GM19239 (cell line): ENCODE data around the gene CMIP.

Source experiments
- DNase-seq: peaks from one replicate; pipeline ENCODE4 v3.0.0; 2011; ENCODE audit warnings: low spot score; ENCODE audit not compliant: insufficient read length
- FAIRE-seq: peaks from 2 replicates; lab custom pipeline; 2011; peaks lifted over from hg19 to GRCh38; lab: Jason Lieb, UNC

The CMIP gene

DNA sequence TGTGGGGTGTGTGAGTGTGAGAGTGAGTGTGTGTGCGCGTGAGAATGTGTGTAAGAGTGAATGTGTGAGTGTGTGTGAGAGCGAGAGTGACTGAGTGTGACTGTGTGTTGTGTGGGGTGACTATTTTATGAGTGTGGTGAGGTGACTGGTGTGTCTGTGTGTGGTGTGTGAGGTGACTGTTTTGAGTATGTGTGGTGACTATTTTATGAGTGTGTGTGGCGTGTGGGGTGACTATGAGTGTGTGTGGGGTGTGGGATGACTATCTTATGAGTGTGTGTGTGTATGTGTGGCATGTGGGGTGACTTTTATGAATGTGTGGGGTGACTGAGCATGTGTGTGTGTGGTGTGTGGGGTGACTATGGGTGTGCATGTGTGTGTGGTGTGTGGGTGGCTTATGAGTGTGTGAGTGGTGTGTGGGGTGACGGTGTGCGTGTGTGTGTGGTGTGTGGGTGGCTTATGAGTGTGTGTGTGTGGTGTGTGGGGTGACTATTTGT lies 181.6 kb downstream of the CMIP start:
- FAIRE-seq, result no peak
- DNase-seq, result no peak

DNA sequence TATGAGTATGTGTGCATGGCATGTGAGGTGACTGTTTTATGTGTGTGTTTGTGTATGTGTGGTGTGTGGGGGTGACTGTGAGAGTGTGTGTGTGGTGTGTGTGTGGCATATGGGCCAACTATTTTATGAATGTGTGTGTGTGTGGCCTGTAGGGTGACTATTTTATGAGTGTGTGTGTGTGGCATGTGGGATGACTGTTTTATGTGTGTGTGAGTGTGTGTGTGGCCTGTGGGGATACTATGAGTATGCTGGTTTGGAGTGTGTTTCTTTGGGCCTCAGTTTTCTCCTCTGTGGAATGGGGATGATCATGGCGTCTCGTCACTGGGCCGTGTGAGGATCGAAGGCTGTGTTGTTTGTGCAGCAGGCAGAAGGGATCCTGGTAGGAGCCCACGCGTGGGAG lies 182.4 kb downstream of the CMIP start:
- FAIRE-seq, result no peak
- no peak for DNase-seq

DNA sequence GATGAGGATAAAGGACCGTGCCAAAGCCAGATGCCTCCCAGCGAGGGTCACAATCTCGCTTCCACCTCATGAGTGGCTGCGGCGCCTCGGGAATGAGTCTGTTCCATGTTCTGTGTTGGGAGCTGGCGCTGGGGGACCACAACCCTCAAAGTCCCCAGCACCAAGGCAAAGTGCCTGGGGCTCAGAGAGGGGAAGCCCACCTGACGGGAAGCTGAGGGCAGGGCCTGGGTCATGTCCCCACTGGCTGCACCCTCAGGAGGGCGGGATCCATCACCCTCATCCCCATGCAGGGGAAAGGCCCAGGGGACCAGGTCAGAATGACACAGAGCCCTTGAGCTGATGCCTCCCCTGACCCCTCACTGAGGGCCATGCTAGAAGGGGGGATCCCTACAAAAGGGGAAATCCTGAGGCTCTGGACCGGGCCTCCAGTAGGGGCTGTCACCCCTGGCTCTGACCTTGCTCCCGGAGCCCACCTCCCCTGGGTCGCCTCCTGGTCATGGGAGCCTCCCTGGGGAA lies 183.2 kb downstream of the CMIP start:
- FAIRE-seq (no peak), DNase-seq (no peak)

DNA sequence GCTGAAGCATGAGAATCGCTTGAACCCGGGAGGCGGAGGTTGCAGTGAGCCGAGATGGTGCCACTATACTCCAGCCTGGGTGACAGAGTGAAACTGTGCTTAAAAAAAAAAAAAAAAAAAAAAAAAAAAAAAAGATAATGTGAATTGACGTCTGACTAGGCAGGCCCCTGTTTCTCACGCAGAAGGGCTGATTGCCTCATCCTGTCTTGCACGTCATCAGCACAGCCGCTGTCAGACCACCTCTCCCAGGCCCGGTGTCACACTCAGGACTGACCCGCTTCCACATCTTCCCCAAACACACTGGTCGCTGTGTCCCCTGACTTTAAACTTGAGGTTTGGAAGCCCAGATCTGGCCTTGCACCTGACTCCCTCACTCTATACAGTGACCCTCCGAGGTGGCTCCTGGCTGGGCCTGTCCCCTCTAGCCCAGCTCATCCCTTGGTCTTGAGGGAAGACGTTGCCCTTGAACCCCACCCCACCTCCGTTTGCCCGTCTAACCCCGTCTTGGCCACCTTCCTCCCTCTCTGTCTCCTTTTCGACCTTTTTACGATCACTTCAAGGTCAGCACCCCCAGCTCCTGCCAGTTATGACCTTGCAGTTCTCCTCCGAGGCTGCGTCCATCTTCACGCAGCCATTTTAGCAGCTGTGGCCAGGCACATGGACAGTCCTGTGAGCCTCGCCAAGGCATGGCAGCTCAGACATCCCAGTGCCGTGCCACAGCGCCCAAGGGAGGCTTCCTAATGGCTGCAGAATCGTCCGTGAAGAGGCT lies 184.6 kb downstream of the CMIP start:
- FAIRE-seq, result no peak
- DNase-seq, result no peak

DNA sequence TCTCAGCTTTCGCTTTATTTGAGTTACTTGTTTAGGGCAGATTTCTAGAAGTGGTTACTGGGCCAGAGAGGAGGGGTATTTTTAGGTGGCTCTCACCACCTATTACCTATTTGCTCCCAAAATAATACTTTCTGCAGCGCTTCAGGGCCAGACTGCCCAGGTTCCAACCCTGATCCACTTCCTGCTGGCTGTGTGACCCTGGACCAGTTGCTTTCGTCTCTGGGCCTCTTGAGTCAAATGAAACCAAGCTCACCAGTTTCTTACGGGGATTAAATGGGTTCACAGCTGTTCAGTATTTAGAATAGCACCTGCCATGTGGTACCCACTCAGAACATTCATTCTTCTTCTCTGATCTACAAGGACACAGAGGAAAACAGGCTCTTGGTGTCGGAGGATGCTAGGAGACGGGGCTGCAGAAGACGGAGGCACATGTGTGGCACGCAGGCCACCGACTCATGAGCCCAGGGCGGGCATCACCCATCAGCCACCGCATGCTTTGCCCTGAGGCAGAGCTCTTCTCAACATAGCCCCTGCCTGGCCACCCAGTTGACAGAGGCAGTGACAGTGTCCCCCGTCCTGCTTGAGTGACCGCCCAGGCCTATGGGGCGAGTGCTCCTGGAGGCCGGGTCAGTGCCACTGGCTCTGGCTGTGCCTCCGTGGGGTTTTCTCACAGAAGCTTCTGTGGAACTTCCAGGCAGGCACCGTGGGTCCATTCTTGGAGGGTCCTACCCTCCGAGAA lies 185.5 kb downstream of the CMIP start:
- FAIRE-seq (no peak), DNase-seq (no peak)

DNA sequence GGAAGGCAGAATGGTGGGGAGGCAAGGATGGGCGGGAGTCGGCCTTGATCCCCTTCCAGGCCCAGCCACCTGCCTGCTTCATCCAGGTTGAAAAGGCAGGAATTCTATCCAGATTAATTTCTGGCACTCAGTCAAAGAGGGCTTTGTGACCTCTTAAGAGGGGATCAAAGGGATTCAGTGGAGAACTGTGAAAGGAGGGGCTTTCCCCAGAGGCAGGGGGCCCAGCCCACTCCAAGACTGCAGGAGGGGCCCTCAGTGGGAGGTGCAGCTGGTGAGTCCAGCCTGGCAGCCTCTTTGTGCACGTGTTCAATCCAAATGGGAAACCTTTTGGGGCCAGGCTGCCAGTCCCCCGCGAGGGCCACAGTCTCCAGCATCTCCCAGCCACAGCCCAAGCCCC lies 186.0 kb downstream of the CMIP start:
- DNase-seq (no peak), FAIRE-seq (no peak)

DNA sequence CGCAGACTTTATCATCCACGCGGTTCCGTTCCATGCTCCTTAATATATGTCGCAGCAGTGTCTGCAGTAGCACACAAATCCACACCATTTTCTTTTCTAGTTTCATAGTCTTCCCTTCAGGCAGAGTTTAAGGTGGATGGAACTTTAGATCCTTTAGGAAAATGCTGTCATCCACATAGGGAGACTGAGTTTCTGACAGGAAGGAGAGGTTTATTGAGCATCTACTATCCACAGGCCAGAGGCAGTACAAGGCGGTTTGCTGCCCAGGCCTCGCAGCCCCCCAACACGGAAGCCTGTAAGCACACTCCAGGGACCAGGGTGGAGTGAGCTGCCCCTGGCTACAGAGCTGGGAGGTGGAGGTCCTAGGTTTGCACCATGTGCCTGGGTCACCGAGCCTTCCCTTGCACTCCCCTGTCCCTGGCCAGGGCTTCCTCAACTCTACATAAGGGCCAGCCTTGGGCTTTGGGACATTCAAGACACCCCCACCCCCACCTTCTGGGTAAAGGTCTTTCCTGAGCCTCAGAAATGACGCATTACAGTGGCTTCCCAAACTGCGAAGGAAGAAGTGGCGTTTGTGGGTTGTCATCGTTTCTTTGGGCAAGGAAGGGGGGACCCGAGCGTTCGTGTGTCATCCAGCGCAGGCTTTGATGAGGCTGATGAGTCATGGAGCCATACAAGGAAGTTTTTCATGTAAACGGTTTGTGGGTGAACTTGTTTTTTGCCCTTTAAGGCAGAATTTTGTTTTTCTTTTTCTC lies 188.0 kb downstream of the CMIP start:
- no peak for DNase-seq
- FAIRE-seq, result no peak

DNA sequence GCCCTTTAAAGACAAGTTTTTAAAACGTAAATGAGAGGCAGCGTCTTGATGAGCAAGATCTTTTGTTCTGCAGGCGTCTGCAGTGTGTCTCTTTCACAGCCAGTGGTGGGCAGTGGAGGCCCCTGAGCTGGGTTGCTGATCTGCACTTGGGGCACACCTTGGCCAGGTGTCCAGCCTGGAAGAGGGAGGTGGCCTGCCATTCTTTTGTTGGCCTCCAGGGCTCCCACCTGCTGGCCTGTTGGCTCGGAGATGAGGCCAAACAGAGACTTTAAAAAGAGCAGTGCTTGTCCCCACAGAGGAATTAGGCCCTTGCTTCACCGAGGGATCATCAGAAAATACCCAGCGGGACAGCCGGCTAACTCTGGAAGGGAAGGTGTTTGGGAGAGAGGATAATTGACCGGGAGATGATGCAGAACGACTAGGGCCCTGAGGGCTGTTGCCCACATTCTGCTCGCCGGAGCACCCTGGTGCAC lies 188.6 kb downstream of the CMIP start:
- FAIRE-seq (no peak), DNase-seq (no peak)

DNA sequence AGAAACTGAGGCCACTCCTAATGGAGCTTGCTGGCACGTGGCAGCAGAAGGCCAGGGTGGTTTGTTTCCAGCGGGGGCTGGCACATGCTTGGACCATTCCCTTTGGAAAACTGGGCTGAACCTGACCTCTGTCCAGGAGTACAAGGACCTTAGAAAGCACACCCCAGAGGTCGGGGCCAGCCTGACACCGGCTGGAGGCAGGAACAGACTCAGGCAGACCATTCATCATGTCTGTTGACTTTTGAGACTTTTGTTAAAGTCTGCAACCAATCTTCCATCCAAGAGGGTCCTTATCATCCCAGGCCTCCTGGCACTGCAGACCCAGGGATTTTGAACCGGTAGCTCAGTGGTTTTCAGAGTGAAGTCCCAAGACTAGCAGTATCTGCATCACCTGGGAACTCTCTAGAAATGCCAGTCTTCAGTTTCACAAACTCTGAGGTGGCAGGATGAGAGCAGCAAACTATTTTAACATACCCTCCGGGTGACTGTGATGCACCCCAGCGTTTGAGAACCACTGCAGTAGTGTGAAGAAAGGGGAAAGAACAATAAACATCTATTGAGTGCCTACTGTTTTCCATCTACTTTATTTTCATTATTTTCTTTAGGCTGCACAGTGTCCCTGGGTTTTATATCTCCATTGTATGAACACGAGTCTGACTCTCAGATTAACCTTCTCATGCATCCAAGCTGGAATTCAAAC lies 189.2 kb downstream of the CMIP start:
- DNase-seq, result no peak
- no peak for FAIRE-seq

DNA sequence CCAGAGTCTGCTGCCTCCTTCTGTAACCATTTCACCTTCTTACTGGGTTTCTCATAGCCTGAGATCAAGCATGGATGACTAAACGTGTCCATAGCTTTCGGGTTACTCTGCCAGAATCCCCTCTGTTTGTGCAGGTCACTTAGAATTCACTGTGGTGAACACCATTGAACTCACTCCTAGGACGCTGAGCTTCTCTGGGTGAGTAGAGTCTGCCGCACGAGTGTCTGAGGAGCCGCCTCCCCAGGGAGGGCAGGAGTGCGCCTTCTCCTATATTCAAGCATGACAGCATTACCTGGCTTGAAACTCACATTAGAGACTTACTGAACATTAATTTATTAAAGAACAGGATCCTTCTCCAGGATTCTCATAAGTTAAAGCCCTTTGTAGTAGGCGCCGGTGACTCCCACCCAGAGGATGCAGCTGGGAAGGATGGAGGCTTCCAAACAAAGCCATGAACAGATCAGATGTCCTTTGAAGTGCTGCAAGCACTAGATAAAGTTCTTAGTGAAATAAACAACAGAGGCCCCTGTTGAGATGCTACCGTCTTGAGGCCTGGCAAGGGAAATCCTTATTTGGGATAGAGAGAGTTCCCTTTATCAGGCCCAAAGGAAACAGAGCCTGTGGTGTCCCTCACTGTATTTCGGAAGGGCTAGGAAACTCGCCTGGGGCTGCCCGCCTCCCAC lies 189.9 kb downstream of the CMIP start:
- FAIRE-seq (no peak), DNase-seq (no peak)

DNA sequence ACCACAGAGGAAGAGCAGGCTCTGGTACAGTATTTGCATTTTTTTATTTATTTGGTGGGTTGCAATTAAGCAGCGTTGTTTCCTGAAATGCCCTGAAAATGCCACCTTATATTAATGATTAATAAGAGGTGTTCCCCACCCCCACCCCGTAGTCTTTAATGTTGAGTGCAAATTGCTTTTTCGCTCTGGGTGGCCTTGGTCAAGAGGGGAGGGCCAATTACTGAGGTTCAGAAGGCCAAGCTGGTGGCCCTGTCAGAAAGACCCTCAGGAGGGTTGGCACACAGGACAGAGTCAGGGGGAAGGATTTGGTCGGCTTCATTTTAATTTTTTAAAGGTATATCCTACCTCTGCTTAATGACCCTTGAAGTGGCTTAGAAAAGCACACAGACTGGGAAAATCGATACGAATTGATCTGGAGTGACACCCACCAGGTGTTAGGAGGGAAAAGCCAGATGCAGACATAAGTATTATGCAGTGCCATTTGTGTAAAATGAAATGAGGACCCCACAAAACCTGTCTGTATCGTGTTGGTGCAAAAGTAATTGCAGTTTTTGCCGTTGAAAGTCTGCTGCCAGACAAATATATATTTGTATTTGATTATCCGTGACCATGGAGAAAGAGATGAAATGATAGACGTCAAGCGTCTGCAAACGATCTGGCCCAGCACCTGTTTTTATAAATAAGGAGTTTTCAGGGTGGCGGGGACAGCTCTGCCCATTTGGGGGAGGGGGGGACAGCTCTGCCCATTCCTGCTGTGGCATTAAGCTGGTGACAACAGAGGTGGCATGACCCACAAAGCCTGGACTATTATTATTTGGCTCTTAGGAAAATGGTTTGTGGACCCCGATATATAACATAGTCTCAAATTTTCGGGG lies 190.7 kb downstream of the CMIP start:
- FAIRE-seq (no peak), DNase-seq (no peak)

DNA sequence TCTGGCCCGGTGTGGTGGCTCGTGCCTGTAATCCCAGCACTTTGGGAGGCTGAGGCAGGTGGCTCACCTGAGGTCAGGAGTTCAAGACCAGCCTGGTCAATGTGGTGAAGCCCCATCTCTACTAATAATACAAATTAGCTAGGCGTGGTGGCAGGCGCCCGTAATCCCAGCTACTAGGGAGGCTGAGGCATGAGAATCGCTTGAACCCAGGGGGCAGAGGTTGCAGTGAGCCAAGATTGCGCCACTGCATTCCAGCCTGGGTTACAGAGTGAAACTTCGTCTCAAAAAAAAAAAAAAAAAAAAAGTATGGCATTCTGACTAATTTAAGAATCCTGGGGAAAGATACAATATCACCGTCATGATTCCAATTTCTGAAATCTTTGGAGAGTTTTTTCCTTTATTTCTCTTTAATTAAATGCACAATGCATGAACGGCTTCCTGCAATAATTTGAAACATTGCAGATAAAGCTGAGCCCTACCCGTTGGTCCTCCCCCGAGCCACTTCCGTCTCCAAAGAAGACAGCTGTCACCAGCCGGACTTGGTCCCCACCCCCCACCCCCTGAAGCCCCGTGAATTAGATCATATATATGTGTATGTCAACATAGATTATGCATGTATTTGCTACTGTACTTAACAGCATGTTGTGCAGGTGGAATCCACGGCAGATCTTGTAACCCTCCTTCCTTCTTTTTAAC lies 191.8 kb downstream of the CMIP start:
- no peak for FAIRE-seq
- no peak for DNase-seq

DNA sequence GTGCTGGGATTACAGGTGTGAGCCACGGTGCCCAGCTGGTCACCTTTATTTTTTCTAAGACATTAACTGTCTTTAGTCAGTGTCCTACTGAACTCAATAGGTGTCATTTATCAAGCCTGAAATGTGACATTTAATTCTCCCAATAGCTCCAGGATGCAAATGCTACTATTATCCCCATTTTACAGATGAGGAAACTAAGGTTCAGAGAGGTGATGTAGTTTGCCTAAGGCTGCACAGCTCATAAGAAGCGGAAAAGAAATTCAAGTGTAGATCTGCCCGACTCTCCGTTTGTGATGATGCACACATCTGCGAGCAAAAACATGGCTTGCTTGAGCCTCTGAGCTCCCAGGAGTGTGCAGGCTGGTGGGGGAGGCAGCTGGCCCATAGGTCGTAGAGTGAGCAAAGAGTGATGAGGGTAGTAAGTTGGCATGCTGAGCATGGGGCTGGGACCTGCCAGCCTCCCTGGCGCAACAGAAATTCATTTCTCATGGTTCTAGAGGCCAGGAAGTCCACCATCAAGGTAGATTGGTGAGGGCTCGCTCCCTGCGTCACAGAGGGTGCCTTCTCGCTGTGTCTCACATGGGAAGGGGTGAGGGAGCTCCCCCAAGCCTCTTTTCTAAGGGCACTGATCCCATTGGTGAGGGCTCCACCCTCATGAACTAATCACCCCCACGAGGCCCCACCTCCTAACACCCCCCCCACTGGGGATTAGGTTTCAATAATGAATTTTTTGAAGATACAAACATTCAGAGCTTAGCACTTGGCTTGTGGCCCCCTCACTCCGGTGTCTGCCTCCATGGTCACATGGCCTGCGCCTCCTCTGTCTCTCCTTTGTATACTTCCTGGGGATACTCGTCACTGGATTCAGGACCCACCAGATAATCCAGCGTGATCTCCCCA lies 193.0 kb downstream of the CMIP start:
- FAIRE-seq (no peak), DNase-seq (no peak)

DNA sequence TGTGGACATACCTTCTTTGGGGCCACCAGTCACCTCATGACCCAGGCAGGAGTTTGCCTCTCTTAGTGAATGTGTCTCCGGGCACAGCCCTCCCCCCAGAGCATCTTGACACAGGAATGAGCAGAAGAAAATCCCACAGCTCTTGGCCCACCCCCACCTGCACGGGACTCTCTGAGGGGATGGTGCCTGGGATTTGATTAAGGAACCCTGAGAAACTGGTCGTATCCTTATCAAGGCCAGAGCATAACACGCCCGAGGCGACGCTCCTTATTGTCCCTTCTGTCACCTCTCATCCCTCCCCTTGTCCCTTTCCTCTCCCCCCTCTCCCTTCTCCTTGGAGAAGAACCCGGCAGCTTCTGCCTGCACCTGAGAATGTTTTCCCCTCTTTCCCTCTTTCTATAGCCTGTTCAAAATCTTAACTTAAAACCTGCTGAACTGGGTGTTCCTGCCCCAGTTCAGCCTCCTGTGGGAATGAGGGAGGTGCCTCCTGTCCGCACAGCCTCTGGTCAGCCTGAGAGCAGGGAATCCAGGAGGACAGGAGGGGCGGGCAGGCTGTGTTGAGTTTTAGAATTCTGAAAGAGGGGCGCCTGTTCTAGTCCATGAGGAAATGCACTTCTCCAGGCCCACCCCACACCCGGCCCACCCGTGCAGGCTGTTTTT lies 193.8 kb downstream of the CMIP start:
- no peak for DNase-seq
- no peak for FAIRE-seq

DNA sequence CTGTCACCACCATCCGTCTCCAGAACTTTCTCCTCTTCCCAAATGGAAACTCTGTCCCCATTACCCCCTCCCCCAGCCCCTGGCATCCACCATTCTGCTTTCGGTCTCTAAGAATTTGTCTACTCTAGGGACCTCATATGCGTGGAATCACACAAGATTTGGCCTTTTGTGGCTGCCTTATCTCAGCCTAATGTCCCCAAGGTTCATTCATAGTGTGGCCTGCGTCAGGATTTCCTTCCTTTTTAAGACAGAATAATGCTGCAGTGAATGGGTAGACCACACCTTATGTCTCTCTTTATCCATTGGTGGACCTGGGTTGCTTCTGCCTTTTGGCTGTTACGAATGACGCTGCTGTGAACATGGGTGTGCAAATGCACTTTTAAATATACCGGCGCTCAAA lies 194.7 kb downstream of the CMIP start:
- FAIRE-seq (no peak), DNase-seq (no peak)

DNA sequence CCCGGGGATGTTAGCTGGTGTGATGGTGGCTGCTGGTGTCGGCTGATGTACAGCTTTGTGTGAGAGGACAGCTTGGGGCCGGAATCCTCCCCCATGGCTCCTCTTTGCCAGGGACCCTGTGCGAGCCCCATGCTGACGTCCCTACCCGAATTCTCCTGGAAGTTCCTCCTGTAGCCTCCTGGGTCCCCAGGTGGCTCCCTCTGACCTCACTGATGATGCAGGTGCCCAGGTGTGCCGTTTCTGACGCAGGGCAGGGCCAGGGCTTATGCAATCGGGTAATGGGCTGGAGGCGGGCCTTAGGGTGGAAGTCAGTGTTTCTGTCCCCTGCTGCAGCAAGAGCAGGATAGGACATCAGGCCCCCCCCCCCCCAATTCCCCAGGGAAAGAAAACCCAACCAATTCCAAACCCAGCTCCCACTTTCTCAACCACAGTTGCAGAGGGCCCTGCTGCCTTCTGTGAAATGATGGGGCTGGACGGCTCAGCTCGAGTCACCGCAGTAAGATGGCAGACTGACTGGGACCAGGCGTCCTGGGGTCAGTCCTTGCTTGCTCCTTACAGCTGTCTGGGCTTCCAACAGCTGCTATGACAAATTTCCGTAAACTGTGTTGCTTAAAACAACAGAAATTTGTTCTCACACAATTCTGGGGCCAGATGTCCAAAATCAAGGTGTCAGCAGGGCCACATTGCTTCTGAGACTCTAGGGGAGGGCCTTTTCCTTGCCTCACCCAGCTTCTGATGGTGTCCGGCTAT lies 195.5 kb downstream of the CMIP start:
- FAIRE-seq, result no peak

More for the DNA sequence above, 195.5 kb downstream of the CMIP start:
- DNase-seq, result no peak
